Measurements from ENCODE around the gene NFKB2. TPM values are rescaled to one million over a fixed set of nuclear protein-coding genes. Genes with fewer than 3 reads are reported as not detected.
A peak's percentile ranks its signal among the peaks of the same experiment; 100 is the strongest.

Gene NFKB2
- total RNA-seq, result 10 to 100 TPM; 19.3 to 49.2 (median 31.8) TPM

DNA sequence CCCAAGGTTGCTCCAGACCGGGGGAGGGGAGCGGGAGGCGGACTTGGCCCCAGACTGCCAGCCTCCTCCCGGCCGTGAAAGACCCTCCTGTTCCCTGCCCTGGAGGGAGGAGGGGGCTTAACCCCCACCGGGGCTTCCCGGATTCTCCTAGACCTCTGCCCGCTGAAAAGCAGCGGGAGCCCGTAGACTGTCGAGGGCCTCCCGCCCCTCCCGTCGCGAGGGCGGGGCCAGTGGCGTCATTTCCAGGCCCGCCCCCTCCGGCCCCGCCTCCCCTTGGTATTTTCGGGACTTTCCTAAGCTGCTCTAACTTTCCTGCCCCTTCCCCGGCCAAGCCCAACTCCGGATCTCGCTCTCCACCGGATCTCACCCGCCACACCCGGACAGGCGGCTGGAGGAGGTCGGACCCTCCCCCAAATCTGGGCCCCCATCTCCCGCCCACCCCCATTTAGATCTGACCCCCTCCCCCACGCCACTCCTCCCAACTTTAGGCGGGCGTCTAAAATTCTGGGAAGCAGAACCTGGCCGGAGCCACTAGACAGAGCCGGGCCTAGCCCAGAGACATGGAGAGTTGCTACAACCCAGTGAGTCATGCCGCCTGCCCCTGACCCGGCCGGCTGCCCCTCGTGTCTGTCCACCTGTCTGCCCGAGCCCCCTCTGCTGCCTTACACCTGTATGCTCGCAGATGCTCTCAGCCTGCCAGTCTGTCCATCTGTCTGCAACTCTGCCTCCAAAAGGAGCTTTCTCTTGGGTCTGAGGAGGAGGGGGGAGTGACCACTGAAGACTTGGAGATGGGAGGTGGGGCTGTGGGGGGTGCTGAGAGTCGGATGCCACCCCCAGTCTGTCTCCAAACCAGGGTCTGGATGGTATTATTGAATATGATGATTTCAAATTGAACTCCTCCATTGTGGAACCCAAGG is at the start of gene NFKB2:
TSS of gene NFKB2 (plus strand) at position 306 of the 917 bp plus-strand sequence. CDS start at position 561, 255 bp downstream.
- Histone ChIP-seq H3K36me3 (peaks cover 0 to 30% (median 0%) of the 10 kb centered on the region in 3 donors), H3K9me3 (no peaks in the 10 kb centered on the region), H3K4me3 (peak within 1 kb of the TSS; percentile 54 to 80 (median 77)), H3K4me1 (peaks cover 0 to 60% (median 32%) of the 10 kb centered on the region in 4 donors), H3K27me3 (no peaks in the 10 kb centered on the region), H3K27ac (peak within 1 kb of the TSS; percentile 86 to 98 (median 95))
- DNase-seq (ENCODE audit: low spot score in 2 of 2), result peak; percentile 84 to 89
- TF ChIP-seq POLR2A (IDR thresholded peaks at IDR 0.05) (peak; percentile 21 to 77), EP300 (IDR thresholded peaks at IDR 0.05) (peak; percentile 69 to 89)
- TF ChIP-seq, protein P1, sequence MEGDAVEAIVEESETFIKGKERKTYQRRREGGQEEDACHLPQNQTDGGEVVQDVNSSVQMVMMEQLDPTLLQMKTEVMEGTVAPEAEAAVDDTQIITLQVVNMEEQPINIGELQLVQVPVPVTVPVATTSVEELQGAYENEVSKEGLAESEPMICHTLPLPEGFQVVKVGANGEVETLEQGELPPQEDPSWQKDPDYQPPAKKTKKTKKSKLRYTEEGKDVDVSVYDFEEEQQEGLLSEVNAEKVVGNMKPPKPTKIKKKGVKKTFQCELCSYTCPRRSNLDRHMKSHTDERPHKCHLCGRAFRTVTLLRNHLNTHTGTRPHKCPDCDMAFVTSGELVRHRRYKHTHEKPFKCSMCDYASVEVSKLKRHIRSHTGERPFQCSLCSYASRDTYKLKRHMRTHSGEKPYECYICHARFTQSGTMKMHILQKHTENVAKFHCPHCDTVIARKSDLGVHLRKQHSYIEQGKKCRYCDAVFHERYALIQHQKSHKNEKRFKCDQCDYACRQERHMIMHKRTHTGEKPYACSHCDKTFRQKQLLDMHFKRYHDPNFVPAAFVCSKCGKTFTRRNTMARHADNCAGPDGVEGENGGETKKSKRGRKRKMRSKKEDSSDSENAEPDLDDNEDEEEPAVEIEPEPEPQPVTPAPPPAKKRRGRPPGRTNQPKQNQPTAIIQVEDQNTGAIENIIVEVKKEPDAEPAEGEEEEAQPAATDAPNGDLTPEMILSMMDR (IDR thresholded peaks at IDR 0.05), result peak in 2 of 5 experiments; percentile 22 to 25
- WGBS, 2 donors, result 0% methylated on average over 31 to 42 of the region's 42 CpGs

DNA sequence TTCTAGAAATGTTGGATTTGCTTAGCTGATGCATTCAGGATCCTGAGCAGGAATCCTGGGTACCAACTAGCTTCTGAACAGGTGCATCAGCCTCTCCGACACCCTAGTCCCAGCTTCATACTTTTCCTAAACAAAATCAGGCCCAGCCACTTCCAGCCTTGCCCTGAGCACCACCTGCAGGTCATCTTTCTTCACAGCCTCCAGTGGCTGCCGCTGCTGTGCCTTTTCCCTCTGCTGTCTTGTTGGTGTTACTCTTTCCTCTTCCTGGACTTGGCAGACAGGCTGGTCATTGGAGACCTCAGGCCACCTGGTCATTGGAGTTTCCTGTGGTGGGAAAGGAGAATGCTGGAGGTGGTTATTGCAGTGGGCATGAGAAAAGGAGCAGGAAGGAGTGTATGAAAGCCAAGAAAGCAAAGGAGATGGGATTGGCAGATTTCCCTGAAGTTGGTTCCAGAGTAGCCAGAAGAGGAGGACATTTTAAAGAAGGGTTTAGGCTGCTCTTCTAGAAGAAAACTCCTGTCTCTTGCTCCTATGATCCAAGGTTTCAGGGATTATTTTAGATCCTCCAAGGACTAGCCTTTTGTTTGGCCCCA is 48.2 kb upstream of the NFKB2 start:
- 63 to 65% methylated on average over 2 of the region's 2 CpGs for WGBS, 2 donors
- Histone ChIP-seq H3K9me3 (no peaks in the 10 kb centered on the region), H3K36me3 (peaks cover 0 to 78% (median 0%) of the 10 kb centered on the region in 3 donors), H3K27me3 (no peaks in the 10 kb centered on the region), H3K4me1 (no peaks in the 10 kb centered on the region), H3K4me3 (no peak overlapping the region), H3K27ac (no peak overlapping the region)
- TF ChIP-seq, protein P1 (IDR thresholded peaks at IDR 0.05), result peak in 4 of 5 experiments; percentile 13 to 44 (median 20)
- TF ChIP-seq POLR2A (IDR thresholded peaks at IDR 0.05), result no peak
- DNase-seq (ENCODE audit: low spot score in 2 of 2), result peak in 1 of 2 donors; percentile 11

DNA sequence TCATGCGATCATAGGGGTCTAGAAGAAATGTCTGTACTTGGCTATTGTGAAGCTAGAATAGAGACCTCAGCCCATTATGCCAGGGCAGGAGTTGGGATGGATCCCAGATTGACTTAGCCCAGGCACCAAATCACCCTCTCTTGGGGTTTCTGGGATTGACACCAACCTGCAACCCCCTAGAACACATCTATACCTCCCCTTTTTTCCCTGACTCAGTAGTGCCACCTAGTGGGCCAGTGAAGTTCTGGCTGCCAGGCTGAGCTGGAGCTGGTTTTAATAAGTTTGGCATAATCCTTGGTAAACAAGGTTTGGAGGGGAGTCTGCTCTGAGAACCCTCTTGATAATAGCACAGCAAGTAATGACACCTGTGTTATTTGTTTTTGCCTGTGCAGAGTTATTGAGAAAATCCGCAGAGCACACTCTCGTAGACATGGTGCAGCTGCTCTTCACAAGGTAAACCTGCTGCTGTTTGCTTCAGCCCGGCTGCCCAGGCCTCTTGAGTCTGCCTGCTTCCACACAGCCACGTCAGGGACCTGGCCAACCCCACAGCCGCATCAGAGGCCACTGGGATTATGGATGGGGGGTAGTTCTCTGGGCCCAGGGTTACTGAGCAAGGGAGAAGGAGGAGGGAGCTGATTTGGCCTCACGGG is 43.3 kb upstream of the NFKB2 start:
- Histone ChIP-seq H3K27ac (no peak overlapping the region), H3K4me3 (no peak overlapping the region), H3K36me3 (peaks cover 6 to 83% (median 18%) of the 10 kb centered on the region in 3 donors), H3K9me3 (no peaks in the 10 kb centered on the region), H3K4me1 (no peaks in the 10 kb centered on the region), H3K27me3 (no peaks in the 10 kb centered on the region)
- 71 to 73% methylated on average over 7 of the region's 7 CpGs for WGBS, 2 donors
- TF ChIP-seq, protein P1 (IDR thresholded peaks at IDR 0.05), result peak; percentile 77 to 88 (median 83)
- no peak for TF ChIP-seq POLR2A (IDR thresholded peaks at IDR 0.05)
- peak in 1 of 2 donors; percentile 67 for DNase-seq (ENCODE audit: low spot score in 2 of 2)

DNA sequence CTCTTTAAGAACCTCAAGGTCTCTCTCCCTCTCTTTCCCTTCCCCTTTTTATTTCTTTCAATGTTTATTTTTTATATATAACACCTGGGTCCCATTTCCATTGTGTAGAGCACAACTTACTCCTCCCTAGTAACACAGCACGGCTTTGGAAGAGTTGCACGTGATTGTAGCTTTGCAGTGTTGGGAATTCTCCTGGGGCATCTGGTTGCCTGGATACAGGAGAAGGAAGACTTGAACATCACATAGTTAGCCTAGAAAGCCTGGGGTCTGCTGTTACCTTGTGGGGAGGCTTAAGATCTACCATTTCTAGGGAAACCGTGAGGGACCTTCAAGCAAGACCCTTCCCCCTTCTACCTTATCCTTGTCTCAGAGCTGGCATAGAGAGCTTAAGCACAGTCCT is 41.1 kb upstream of the NFKB2 start:
- H3K4me1 ChIP-seq, result no peaks in the 10 kb centered on the region
- TF ChIP-seq POLR2A (IDR thresholded peaks at IDR 0.05), result no peak
- TF ChIP-seq EP300 (IDR thresholded peaks at IDR 0.05), result no peak
- TF ChIP-seq, protein P1 (IDR thresholded peaks at IDR 0.05), result no peak
- no peaks in the 10 kb centered on the region for H3K27me3 ChIP-seq
- no peaks in the 10 kb centered on the region for H3K9me3 ChIP-seq
- no peak overlapping the region for H3K27ac ChIP-seq
- WGBS, 2 donors, result 70 to 76% methylated on average over 3 of the region's 3 CpGs
- peaks cover 6 to 89% (median 37%) of the 10 kb centered on the region in 3 donors for H3K36me3 ChIP-seq
- DNase-seq (ENCODE audit: low spot score in 2 of 2), result no peak
- H3K4me3 ChIP-seq, result no peak overlapping the region
